HG03159 (cell line): ENCODE results near the gene RAB21.
A peak's percentile ranks its signal among the peaks of the same experiment; 100 is the strongest.

Experiments used
- ATAC-seq: cut with Tn5 transposase; IDR thresholded peaks from one replicate; pipeline ENCODE4 v1.9.1; 2021; ENCODE audit warnings: mild to moderate bottlenecking, moderate library complexity; ENCODE audit not compliant: unreplicated experiment

RAB21 gene, protein sequence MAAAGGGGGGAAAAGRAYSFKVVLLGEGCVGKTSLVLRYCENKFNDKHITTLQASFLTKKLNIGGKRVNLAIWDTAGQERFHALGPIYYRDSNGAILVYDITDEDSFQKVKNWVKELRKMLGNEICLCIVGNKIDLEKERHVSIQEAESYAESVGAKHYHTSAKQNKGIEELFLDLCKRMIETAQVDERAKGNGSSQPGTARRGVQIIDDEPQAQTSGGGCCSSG

DNA sequence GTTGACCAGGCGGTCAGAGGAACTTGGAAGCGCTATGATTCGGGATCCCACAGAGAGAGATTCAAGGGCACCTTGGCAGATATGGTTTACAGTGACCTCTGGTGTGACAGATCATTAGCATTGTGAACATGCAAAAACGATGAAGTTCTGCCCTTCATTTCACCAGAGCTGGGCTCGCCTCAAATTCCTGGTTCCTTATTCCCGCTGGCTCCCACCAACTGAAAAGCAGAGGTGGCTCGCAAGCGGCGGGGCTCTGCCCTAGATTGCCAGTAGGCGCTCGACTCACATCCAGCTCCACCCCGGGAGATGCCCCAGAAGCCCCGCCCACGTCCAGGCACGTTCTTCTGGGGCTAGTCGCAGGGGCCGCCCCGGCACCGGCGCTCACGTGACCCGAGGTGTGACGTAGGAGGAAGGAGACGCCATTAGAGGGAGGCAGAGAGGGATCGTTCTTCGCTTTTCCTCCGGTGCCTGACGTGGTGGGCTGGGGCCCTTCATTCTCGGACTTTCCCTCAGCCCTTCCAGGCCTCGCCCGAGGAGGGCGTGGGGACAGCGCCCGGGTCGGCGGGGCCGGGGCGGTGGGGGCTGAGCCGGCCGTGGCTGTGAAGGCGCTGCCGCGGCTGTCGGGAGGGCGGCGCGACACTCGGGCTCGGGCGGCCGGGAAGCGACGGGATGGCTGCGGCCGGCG is at the start of gene RAB21:
RAB21 (plus strand) TSS at position 403 of the 685 bp plus-strand sequence; CDS start at position 670, 267 bp downstream.
- peak; percentile 97 for ATAC-seq

DNA sequence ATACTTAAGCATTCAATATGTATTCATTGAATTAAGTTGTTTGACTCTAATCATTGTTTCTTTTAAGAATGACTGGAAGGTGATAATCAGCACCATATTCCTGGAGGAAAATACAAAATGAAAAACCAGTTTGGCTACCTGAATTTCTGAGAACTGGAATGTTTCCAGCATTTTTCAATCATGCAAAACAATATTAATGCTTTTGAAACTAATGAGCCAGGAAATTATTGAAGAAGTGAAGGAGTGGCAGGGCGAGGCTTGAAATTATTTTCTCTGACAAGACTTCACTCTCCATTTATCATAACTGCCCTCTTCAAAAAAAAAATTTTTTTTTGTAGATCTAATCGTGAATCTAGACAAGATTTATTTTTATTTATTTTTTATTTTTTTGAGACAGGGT is 49.7 kb upstream of the RAB21 start:
- no peak for ATAC-seq

DNA sequence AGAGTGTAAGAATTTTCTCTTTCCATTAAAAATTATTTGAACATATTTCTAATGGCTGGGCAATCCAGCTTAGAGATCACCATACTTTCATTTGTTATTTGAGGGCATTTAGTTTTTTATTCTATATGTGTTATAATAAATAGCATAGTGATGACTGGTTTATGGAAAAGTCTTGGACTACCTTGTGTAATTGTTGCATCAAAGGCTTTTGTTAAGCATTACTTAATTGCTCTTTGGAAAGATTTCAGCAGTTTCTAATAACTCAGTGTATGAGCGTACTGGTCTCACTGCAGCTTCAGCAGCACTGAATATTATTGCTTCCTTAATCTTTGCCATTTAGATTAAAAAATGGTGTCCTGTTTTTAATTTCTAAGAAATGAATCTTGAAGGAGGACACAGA is 46.0 kb upstream of the RAB21 start:
- no peak for ATAC-seq

DNA sequence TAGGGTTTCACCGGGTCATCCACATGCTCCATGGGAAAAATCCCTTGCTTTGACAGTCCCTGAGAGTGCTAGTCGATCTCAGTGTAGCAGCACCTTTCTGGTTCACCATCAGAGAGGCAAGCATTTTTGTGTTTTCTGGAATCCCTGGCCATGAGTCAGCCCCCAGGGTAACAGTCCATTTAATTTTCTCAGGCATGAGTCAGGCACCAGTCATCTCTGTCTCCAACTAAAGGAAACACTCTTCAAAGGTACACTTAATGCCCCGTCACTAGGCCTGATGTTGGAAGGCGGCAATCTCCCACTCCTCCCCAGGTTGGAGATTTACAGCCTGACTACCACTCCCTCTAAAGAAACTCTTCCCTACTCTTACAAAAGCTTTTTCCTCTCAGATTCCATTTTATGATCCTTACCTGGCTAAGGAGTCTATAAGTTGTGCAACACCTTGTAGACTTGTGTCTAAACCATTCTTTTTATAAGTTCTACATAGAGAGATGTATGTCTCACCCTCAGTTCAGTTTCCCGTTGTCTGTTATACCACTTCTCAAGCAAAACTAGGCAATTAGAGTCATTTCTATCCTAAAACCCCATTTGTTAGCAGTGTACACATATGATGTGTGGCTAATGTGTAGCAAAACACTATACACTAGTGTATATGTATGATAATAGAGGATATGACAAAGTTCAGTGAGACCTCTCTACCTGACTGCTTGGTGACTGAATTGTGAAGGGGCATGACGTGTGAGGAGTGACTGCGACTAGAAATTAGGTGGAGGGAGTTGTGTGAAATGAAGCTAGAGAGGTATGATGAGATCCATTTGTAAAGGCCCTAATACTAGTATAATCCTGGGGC is 44.2 kb upstream of the RAB21 start:
- no peak for ATAC-seq

DNA sequence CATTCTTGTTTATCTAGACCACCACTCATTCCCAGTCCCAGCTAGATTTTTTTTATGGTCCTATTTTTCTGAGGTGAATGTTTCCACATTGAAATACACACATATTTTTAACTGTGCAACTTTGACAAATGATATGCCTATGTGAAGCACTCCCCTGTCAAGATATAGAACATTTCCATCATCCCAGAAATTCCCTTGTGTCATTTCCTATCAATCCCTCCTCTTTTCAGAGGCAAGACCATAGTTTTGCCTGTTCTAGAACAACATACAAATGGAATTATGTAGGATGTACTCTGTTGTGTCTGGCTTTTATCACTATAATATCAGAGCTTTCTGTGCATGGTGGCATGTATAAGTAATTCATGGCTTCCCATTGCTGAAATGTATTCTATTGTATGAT is 36.1 kb upstream of the RAB21 start:
- ATAC-seq = no peak

DNA sequence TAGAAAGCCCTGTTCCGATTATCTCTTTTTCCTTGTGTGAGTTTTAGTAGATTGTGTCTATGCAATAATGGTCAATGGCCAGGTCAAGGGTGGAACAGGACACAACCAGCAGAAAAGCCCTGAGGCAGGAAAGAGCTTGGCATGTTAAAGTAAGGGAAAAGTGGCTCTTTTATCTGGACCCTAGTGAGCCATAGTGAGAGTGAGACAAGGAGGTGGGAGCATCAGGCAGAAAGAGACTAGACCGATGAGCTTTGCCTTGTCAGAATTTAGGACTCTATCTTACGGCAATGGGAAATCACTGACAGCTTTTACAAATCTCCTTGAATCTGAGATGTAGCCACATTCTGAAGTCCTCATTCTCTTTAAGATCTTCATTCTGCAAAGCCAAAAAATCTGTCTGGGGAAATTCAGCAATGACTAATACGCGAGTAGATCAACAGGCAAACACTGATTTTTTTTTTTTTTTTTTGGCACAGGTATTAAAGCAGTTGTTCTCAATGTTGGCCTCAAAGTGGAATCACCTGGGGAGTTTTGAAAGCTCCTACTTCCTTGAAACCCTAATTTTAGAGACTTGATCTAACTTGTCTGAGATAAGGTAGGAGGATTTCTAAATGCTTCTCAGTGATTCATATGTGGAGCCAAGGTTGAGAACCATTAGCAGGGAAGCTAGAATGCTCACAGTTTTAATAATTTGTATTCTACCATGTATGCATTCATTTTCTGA is 34.9 kb upstream of the RAB21 start:
- ATAC-seq = no peak

DNA sequence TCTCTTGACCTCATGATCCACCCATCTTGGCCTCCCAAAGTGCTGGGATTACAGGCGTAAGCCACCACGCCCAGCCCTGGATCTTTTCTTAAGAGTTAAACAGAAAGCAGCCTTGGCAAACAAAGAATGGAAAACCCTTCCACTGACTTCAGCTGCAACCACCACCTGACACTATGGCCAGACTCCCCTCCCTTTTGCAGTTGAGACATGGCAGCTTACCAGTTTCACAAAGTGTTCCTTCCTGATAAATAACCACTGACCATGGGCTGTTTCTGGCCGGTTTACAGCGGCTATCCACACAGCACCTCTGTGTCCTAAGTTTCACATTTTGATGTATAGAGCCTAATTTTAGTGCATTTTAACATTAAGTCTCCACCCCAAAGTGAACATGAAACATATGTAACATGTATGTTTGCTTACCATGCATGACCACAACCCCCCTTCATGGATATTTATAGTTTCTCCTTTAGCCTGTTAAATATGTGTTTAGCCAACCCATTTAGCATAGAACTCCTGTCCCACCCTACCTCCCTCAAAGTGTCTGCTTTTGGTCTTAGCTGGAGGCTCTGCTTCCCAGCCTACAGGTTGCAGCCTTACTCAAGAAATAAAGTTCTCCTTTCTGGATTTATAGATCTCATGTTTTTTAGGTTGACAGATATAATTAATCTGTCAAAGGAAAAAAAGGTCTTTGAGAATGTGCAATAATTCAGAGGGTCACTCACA is 32.7 kb upstream of the RAB21 start:
- no peak for ATAC-seq

DNA sequence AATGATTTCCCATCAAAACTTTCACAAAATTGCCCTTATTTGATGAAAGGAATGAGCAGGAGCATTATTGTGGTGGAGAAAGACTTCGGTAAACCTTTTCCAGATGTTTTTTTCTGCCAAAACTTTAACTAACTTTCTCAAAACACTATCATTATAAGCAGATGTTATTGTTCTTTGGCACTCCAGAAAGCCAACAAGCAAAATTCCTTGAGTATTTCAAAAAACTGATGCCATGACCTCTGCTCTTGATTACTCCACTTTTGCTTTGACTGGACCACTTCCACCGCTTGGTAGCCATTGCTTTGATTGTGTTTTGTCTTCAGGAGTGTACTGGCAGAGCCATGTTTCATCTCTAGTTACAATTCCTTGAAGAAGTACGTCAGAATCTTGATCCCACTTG is 29.7 kb upstream of the RAB21 start:
- ATAC-seq = no peak

DNA sequence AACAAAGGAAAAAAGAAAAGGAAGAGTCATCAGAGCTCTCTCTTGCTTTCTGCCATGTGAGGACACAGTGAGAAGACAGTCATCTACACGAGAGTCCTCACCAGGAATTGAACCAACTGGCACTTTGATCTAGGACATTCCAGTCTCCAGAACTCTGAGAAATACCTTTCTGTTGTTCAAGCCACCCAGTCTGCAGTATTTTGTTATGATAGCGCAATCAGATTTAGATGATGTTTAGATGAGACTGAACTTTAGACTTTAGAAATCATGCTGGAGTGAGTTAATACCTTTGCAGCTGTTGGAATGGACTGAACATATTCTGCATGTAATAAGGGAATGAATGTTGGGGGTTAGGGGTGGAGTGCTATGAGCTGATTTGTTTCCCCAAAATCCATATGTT is 28.1 kb upstream of the RAB21 start:
- no peak for ATAC-seq

DNA sequence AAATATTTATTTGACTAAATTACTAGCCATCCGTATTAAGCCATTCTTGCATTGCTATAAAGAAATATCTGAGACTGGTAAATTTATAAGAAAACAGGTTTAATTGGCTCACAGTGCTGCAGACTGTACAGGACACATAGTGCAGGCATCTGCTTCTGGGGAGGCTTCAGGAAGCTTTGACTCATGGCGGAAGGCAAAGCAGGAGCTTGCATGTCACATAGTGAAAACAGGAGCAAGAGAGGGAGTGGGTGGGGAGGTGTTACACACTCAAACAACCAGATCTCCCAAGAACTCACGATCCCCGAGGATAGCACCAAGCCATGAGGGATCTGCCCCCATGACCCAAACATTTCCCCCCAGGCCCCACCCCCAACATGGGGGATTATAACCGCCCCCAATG is 26.7 kb upstream of the RAB21 start:
- ATAC-seq = no peak

DNA sequence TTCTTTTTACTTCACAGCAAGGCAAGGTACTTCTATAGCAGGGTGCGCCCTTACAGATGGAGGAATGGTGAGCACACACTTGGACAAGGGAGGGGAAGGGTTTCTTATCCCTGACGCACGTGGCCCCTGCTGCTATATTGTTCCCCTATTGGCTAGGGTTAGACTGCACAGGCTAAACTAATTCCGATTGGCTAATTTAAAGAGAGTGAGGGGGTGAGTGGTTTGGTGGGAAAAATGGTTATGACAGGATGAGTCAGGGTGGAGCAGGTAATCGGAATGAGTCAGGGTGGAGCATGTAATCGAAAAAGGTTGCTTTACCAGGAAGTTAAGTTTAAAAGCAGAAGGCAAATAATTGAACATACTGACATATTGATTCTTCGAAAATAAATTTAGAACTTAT is 23.7 kb upstream of the RAB21 start:
- no peak for ATAC-seq

DNA sequence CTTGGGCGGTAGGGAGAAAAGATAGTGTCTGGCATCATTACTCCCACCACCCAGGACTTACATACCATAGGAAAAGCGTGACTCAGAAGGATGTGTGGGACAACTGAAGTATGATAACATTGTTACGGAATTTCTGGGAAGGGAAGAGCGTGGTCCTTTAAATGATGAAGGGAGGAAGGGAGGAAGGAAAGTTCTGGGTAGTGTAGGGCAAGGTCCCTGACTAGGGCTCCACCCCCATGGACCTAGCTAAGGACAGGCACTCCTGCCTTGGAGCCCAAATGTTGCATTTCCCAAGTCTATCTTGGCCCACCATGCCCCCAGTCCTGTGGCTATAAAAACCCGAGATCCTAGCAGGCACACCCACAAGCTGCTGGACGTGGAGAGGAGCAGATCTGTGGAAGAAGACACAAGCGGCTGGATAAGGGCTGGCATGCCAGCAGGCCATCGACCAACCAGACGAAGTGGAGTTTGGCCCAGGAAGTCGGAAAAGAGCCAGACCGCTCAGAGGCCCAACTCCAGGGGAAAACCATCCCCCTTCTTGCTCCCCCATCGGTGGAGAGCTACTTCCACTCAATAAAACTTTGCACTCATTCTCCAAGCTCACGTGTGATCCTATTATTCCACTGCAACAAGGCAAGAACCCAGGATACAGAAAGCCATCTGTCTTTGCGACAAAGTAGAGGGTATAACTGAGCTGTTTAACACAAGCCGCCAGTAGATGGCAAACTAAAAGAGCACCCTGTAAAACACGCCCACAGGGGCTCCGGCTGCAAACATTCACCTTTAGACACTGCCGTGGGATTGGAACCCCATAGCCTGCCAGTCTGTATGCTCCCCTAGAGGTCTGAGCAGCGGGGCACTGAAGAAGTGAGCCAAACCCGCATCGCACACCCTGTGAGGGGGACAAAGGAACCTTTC is 23.0 kb upstream of the RAB21 start:
- ATAC-seq = no peak

DNA sequence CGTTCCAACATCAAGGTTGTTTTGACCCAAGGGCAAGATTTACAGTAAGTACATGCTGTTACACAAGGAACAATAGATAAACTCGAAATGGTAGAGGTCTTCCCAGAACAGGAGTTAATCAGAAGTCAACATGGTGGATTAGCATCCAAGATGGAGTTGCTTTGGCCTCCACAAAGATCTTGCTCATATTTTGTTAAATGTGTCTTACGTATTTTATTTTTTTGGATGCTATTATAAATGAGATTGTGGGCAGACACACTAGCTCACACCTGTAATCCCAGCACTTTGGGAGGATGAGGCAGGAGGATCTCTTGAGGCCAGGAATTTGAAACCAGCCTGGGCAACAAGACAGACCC is 22.3 kb upstream of the RAB21 start:
- ATAC-seq = no peak

DNA sequence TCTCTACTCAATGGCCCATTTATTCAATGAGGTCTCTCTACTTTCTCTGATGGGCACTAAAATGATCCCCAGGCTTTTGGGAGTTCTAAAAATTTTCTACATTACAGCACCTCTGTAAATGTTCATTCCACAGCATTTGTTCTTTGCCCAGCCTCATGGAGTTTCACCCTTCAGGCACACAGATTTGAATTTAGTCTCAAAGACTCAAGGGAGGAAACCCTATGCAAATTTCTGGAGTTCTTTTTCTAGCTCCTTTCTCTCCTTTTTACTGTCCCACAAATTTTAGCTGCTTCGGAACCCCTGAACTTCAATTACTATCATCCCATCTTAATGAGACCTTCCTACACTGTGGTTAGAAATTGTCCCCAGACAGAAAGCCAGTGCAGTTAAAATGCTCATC is 17.5 kb upstream of the RAB21 start:
- no peak for ATAC-seq

DNA sequence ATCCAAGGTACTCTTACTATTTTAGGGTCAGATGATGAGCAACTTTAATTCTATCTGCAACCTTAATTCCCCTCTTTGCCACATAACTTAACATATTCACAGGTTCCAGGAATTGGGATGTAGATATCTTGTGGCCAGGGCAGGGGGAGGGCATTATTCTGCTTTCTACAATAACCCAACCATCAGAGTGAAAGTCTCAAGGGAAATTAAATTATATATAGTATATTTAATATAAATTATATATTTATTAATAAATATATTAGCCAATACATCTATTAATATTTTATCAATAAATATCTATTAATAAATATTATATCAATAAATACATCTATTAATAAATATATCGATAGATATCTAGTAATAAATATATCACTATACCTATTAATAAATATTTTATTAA is 11.7 kb upstream of the RAB21 start:
- ATAC-seq = no peak

DNA sequence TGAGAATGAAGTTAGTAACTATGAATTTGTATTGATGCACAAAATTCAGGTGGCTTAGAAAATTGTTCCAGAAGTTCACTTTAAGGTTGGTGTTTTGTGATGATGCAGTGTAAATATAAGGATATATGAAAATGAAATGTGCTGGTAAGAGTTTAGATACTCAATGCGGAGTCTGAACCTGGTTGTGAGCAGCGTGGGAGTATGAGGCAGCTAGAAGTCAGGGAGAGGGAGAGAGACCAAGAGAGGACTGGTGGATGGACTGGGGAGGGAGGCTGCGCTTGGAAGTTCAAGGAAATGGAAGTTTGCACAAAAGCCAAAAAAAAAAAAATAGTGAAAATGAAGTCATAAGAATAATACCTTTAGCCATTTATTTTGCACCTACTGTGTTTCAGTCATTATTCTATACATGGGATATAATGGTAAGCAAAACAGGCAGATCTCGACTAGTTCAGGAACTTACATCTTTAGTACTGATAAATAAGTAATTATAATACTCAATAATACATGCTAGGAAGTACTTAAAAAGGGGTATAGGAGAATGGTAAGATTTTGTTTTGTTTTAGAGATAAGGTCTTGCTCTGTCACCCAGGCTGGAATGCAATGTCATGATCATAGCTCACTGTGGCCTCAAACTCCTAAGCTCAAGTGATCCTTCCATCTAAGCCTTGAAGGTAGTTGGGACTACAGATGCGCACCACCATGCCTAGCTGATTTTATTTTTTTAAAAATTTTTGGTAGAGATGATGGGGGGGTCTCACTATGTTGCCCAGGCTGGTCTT is 10.0 kb upstream of the RAB21 start:
- no peak for ATAC-seq

DNA sequence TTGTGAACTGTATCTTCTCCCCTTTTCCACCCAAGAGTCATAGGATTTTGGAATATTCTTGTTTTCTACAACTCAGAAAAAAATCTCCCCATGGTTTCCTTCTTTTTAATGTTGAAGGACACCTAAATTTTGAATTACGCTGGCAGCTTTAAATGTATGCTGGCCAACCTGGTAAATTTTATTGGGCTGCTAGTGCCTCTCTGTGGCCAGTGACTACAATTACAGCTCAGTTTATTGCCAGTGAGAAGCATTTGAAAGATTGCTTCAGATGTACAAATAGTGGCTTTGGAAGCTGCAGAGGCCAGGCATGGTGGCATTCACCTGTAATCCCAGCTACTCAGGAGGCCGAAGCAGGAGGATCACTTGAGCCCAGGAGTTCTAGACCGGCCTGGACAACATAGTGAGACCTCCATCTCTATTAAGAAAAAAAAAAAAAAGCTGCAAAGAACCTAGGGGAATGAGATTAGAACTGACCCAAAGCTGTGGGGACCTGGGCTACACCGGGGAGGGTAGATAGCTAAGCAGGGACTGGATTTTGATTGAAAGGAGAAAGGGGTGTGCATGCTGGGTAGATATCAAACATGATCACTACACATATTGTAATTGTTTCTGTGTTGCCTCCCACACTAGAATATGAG is 7.6 kb upstream of the RAB21 start:
- peak; percentile 87 for ATAC-seq

DNA sequence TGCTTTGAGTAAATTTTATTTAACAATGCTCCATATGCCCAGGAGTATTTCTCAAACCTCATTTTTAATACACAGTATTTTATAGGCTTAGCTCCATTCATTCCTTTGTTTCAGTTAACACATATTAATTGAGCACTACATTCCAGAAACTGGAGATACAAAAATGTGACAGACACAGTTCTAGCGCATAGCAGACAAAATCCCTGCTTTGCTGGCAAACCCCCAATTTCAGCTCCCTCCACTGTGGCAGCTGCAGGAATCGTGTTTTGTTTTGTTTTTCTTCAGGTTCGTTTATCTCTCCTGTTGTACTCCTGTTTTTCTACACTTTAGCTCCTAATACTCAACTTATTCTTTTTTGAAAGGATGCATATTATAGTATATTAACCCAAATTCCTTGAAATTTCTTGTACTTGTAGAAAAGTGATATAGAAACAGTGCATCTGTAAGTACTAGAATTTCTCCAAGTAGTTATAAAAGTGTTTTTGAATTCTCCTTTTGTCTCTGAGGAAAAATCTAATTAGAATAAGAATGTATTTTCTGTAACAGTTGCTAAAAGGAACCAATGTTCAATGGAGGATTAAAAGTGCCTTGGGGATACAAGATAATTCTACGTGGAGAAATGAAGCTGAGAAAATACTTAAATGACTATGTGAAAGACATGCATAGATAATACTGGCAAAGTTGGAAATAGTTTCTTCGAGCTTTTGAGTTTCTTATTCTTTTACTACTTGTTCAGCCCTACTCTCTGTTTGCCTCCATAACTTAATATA is 6.4 kb upstream of the RAB21 start:
- no peak for ATAC-seq
